ENCODE results near the gene PRDM16. TPM values are rescaled to one million over a fixed set of nuclear protein-coding genes. Genes with fewer than 3 reads are reported as not detected.

PRDM16 gene
- total RNA-seq, 1 donor: 19.9 TPM

DNA sequence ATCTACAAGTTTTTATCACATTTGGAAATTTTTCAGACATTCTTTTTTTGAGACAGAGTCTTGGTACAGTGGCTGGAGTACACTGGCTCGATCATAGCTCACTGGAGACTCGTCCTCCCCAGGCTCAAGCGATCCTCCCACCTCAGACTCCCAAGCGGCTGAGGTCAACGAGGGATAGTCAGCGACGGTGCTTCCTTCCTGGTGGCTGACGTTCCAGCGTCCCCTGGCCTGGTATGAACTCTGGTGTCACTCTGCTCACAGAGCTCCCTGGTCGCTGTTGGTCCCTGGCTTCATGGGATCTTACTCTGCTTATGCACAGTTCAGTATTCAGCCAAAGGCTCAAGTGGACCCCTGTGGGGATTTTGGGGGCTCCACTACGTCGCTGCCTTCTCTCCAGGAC lies 382.0 kb downstream of the PRDM16 start:
- DNase-seq (ENCODE audit: low read depth in 2 of 3, low spot score in 2 of 3): no peak

GRCh38 chr1:3451994-3452865 lies 383.2 kb downstream of the PRDM16 start:
- DNase-seq (ENCODE audit: low read depth in 2 of 3, low spot score in 2 of 3): no peak

- DNase-seq (ENCODE audit: low read depth in 2 of 3, low spot score in 2 of 3): no peak
Measured at GRCh38 chr1:3452866-3453175, 383.8 kb downstream of the PRDM16 start.

DNA sequence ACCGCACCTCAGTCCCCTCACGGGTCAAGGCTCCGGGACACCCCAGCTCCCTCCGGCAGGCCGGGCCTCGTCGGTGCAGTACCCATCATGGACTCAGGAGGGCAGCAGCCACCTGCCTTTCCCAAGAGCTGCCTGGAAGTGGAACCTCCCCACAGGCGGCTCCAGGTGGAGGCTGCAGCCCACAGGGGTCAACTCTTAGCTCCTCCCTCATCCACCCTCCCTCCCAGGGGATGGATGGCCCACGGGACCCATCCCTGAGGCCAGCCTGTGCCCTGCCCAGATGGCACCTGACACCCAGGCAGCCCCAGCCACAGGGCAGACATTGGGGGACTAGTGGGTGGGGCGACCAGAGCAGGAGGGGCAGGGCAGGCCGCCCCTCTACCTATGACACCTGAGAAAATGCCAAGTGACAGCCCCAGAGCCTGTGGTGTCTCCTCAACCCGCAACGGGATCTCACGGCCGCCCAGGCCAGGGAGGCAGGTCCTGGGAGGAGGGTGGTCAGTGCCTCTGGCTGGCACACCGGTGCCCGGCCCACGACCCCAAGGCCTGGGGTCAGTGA lies 384.3 kb downstream of the PRDM16 start:
- DNase-seq (ENCODE audit: low read depth in 2 of 3, low spot score in 2 of 3): peak; percentile 43 to 77 (median 62)

DNA sequence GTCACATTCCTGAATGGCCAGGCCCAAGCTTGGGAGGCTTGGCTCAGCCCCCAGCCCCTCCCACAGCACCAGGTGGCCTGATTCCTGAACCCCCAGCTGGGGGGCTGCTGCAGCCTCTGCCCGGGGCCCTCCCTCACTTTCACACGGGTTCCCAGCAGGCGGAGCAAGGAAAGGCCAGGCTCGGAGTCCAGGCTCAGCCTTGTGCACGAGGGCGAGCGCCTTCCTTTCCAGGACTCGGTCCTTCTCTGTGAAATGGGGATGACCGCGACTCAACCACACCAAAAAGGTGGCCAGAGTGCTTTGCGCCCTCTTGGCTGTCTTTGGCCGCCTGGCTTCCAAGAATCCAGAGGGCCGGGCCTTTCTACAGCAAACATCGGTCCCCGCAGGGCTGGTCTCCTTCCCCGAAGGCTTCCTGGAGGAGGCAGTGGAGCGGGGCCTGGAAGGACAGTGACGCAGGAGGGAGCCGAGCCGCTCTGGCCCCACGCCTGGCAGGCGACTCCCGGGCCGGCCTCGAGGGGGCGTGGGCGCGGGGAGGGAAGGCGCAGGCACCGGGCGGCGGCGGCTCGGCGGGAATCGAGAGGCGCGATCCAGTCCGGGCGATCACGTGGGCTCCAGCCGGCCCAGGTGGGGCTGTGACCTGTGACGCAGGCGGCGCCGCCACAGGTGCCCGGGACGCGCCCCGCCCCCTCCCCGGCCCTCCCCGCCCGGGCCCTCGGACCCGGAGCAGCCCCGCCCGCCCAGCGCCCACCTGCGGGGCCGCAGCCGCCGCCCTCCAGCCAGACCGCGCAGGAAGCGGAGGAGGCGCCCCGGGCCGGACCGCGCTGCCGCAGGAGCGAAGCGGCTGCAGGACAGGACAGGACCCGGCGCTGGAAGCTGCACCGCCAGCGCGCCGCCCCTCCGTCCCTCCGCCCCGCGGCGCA lies 385.1 kb downstream of the PRDM16 start, which contains the start of gene ARHGEF16:
Gene ARHGEF16 (plus strand): TSS at position 775 of the 920 bp plus-strand sequence. CDS start 8,420 bp downstream, outside the sequence.
- peak; percentile 13 to 64 (median 44) for DNase-seq (ENCODE audit: low read depth in 2 of 3, low spot score in 2 of 3)

- DNase-seq (ENCODE audit: low read depth in 2 of 3, low spot score in 2 of 3): peak in 2 of 3 donors; percentile 25 to 32
Measured at GRCh38 chr1:3454811-3455618, 386.0 kb downstream of the PRDM16 start.

GRCh38 chr1:3455670-3456448 lies 386.9 kb downstream of the PRDM16 start:
- no peak for DNase-seq (ENCODE audit: low read depth in 2 of 3, low spot score in 2 of 3)

- DNase-seq (ENCODE audit: low read depth in 2 of 3, low spot score in 2 of 3): no peak
Measured at GRCh38 chr1:3456449-3456963, 387.5 kb downstream of the PRDM16 start.

GRCh38 chr1:3456964-3457909 lies 388.2 kb downstream of the PRDM16 start:
- no peak for DNase-seq (ENCODE audit: low read depth in 2 of 3, low spot score in 2 of 3)

GRCh38 chr1:3457910-3458883 lies 389.2 kb downstream of the PRDM16 start:
- DNase-seq (ENCODE audit: low read depth in 2 of 3, low spot score in 2 of 3): peak in 1 of 3 donors; percentile 57

DNA sequence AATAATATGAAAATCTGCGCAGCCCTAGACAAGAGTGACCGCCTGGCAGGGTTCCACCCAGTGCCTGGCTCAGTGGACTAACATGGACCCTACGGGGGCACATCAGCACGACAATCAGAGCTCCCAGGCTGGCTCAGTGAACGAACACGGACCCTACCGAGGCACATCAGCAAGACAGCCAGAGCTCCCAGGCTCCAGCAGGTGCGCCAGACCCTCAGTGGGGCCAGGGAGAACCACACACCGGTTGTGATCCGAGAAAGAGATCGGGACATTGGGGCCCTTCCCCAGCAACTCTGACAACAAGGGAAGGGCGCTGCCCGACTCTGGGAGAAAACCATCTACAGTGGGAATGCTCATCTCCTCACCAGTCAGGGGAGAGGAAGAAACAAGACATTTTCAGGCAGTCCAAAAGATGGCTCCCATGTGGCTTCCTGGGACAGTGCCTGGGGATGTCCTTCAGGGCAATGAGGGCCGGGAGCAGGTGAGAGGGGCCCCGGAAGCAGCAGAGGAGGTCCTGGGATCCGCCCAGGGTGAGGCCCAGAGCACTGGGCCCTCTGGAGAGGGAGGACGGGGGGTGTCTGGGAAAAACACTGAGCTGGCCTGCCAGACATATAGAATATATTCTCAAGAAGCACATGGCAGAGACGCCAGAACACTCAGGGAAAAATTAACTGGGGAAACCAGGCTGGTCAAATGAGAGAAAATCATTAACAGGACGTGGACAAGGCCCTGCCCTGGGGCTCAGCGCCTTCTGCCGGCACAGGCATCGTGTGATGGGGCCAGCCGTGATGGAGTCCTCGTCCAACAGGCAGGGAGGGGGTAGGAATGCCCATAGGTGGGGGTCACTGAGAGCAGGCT lies 390.3 kb downstream of the PRDM16 start:
- DNase-seq (ENCODE audit: low read depth in 2 of 3, low spot score in 2 of 3): no peak

- no peak for DNase-seq (ENCODE audit: low read depth in 2 of 3, low spot score in 2 of 3)
Measured at GRCh38 chr1:3459940-3460671, 391.1 kb downstream of the PRDM16 start.

GRCh38 chr1:3460672-3461131 lies 391.7 kb downstream of the PRDM16 start:
- no peak for DNase-seq (ENCODE audit: low read depth in 2 of 3, low spot score in 2 of 3)

DNA sequence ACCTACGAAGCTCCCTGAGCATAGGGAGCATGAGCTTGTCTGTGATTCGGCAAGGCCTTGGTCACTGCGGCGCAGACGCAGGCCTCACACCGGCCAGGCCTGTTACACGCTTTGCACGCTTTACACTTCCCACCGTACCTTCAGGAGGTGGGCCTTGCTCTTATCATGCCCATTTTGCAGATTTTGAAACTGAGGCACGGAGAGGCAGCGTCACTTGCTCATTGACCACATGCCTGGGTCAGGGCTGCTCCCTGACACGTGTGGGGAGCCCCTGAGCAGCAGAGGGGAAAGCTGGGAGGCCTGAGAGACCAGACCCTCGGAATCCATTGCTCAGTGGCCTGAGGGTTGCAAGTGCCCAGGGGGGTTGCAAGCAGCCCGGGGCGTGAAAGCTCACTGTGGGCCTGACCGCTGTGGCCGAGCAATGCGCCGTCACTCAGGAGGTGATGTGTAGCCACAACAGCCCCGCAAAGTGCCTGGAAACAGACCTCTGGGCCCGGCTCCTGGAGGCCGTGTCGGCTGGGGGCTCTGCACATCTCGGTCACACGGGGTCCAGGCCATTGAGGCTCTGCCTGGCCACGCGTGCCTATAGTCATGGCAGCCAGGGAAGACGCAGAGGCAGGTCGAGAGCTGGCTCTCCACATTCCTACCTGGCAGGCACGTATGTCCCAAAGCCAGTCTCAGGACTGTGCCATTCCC lies 392.4 kb downstream of the PRDM16 start:
- DNase-seq (ENCODE audit: low read depth in 2 of 3, low spot score in 2 of 3): no peak

DNA sequence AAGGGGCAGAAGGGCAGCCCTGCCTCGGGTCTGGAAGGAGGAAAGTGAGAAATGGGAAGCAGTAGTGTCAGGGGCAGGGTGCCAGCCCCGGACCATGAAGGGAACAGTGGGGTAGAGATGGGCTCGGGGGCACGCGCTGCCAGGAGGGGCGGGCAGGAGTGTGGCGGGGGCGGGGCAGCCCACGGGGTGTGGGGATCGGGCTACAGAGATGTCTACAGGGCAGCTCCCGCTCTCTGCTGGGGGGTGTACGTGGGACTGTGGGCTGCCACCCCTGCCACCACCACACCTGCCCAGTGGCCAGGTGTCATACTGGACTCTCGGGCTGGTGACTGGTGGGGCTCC lies 392.9 kb downstream of the PRDM16 start:
- no peak for DNase-seq (ENCODE audit: low read depth in 2 of 3, low spot score in 2 of 3)
